ENCODE measurements around the gene ADAR.
A peak's percentile ranks its signal among the peaks of the same experiment; 100 is the strongest.
"Not testable (repeated sequence)": the region's sequence is repeated elsewhere in the genome, so short reads cannot be mapped to it uniquely, and the experiment has no call there.

ADAR gene

GRCh38 chr1:154607609-154608396, at the start of gene ADAR:
TSS of gene ADAR (minus strand) at chr1:154608186. CDS start at chr1:154608006, 180 bp downstream.
- DNase-seq: peak; percentile 92

- no peak for DNase-seq
These were observed 49.6 kb upstream of the ADAR start for GRCh38 chr1:154657556-154657955.

GRCh38 chr1:154652893-154653292, 44.9 kb upstream of the ADAR start:
- DNase-seq: no peak

- DNase-seq: not testable (repeated sequence)
These were observed 36.7 kb upstream of the ADAR start for GRCh38 chr1:154644724-154645123.

- DNase-seq: no peak
These were observed 33.5 kb upstream of the ADAR start for GRCh38 chr1:154641534-154641933.

GRCh38 chr1:154639876-154640275, 31.9 kb upstream of the ADAR start:
- DNase-seq: no peak

GRCh38 chr1:154635171-154635570, 27.2 kb upstream of the ADAR start:
- DNase-seq: no peak

- DNase-seq: no peak
These were observed 21.7 kb upstream of the ADAR start for GRCh38 chr1:154629675-154630073.

GRCh38 chr1:154629061-154629674, 21.2 kb upstream of the ADAR start:
- no peak for DNase-seq

GRCh38 chr1:154628121-154628405, 20.1 kb upstream of the ADAR start:
- DNase-seq: no peak

GRCh38 chr1:154627257-154628120, 19.5 kb upstream of the ADAR start:
- peak; percentile 93 for DNase-seq

- DNase-seq: peak; percentile 32
These were observed 18.7 kb upstream of the ADAR start for GRCh38 chr1:154626456-154627256.

- DNase-seq: no peak
These were observed 17.0 kb upstream of the ADAR start for GRCh38 chr1:154624746-154625643.

- DNase-seq: no peak
These were observed 15.4 kb upstream of the ADAR start for GRCh38 chr1:154623358-154623757.

- DNase-seq: no peak
These were observed 14.6 kb upstream of the ADAR start for GRCh38 chr1:154622503-154623039.

- DNase-seq: no peak
These were observed 13.9 kb upstream of the ADAR start for GRCh38 chr1:154621875-154622274.

- DNase-seq: no peak
These were observed 12.8 kb upstream of the ADAR start for GRCh38 chr1:154620751-154621150.

GRCh38 chr1:154619181-154619948, 11.4 kb upstream of the ADAR start:
- DNase-seq: no peak

- DNase-seq: no peak
These were observed 8.8 kb upstream of the ADAR start for GRCh38 chr1:154616659-154617345.

- no peak for DNase-seq
These were observed 7.4 kb upstream of the ADAR start for GRCh38 chr1:154615411-154615810.
